Endodermal cell (in vitro differentiated cells): ENCODE measurements around the gene HOXC11. TPM values are rescaled to one million over a fixed set of nuclear protein-coding genes. Genes with fewer than 3 reads are reported as not detected.

Source experiments
- DNase-seq: peaks from one replicate; pipeline ENCODE4 v3.0.0-alpha.2; 2017
- H3K27ac ChIP-seq: 2 replicates; pipeline ENCODE4 v1.5.1; 2013; ENCODE audit warnings: mild to moderate bottlenecking, low read depth, low read length, moderate library complexity
- H3K27me3 ChIP-seq: 2 replicates; pipeline ENCODE4 v1.6.1; 2013; ENCODE audit warnings: mild to moderate bottlenecking, low read length, moderate library complexity; ENCODE audit not compliant: insufficient read depth, control insufficient read depth, poor library complexity, severe bottlenecking
- H3K36me3 ChIP-seq: 2 replicates; pipeline ENCODE4 v1.7.0; 2013; ENCODE audit warnings: mild to moderate bottlenecking, low read length, moderate library complexity; ENCODE audit not compliant: control insufficient read depth, insufficient read depth
- H3K4me1 ChIP-seq: one replicate; pipeline ENCODE4 v1.7.0; 2013; ENCODE audit warnings: low read length; ENCODE audit not compliant: control insufficient read depth, insufficient read depth
- H3K4me3 ChIP-seq: 2 replicates; pipeline ENCODE4 v1.5.1; 2013; ENCODE audit warnings: mild to moderate bottlenecking, low read length, moderate library complexity
- H3K9ac ChIP-seq: 2 replicates; pipeline ENCODE4 v1.6.1; 2013; ENCODE audit warnings: mild to moderate bottlenecking, low read length, moderate library complexity; ENCODE audit not compliant: poor library complexity, severe bottlenecking; ENCODE audit errors: extremely low read depth
- H3K9me3 ChIP-seq: 2 replicates; pipeline ENCODE4 v1.6.1; 2013; ENCODE audit warnings: mild to moderate bottlenecking, low read length, moderate library complexity; ENCODE audit not compliant: control insufficient read depth
- H3K27ac Mint-ChIP-seq: 2 replicates; pipeline ENCODE4 v1.8.0; 2020; ENCODE audit warnings: mixed read lengths
- H3K27me3 Mint-ChIP-seq: 2 replicates; pipeline ENCODE4 v1.8.0; 2021; ENCODE audit warnings: mild to moderate bottlenecking, mixed read lengths; ENCODE audit not compliant: insufficient read depth
- H3K36me3 Mint-ChIP-seq: 2 replicates; pipeline ENCODE4 v1.8.0; 2020; ENCODE audit warnings: low read depth, mixed read lengths
- H3K4me1 Mint-ChIP-seq: 2 replicates; pipeline ENCODE4 v1.8.0; 2020; ENCODE audit warnings: mixed read lengths
- H3K4me3 Mint-ChIP-seq: 2 replicates; pipeline ENCODE4 v1.8.0; 2020; ENCODE audit warnings: mild to moderate bottlenecking, moderate library complexity, mixed read lengths
- H3K9me3 Mint-ChIP-seq: 2 replicates; pipeline ENCODE4 v1.8.0; 2020; ENCODE audit warnings: mild to moderate bottlenecking, mixed read lengths
- CTCF ChIP-seq: fragments of 200-600 bp; sonication (generic); conservative IDR thresholded peaks from 2 replicates; pipeline ENCODE4 v1.5.0; 2021; ENCODE audit warnings: antibody characterized with exemption, mild to moderate bottlenecking
- WGBS, 2 experiments: methylation state at CpG; one replicate each; pipeline versions ENCODE4 v1.1.5 to v1.1.7; 2013; ENCODE audit warnings: missing lambda C conversion rate in 2 of 2, mixed read lengths in 1 of 2; ENCODE audit not compliant: insufficient coverage in 1 of 2, insufficient read length in 1 of 2; 5-methylcytosine and 5-hydroxymethylcytosine counted together
- total RNA-seq, 2 donors: library from RNA; stranded (reverse); fragmentation: NEBNext Ultra II Directional in 1 of 2; extraction: Animal tissue kit (Norgen Biotek cat#: 25700) in 1 of 2; gene quantifications; 2 replicates in 1 of 2; 3 replicates in 1 of 2; pipeline ENCODE4 v1.2.1, GENCODE V29; 2021

The HOXC11 gene
- total RNA-seq, 2 donors from 2014 or later = not detected

GRCh38 chr12:54020591-54021405, 47.9 kb downstream of the HOXC11 start:
- Mint-ChIP-seq H3K4me3 (no peak overlapping the region), H3K9me3 (no peaks in the 10 kb centered on the region), H3K27me3 (peaks cover 99% of the 10 kb centered on the region), H3K27ac (no peak overlapping the region), H3K4me1 (peaks cover 15% of the 10 kb centered on the region), H3K36me3 (no peaks in the 10 kb centered on the region)
- H3K9me3 ChIP-seq = no peaks in the 10 kb centered on the region
- no peak overlapping the region for H3K9ac ChIP-seq
- peak; percentile 75 for DNase-seq
- WGBS, 2 experiments = 18 to 24% methylated on average over 17 to 23 of the region's 23 CpGs
- peak overlapping the region; percentile 5 for H3K27ac ChIP-seq
- TF ChIP-seq CTCF = no peak
- H3K27me3 ChIP-seq = peaks cover 100% of the 10 kb centered on the region
- no peaks in the 10 kb centered on the region for H3K36me3 ChIP-seq
- no peak overlapping the region for H3K4me3 ChIP-seq
- no peaks in the 10 kb centered on the region for H3K4me1 ChIP-seq

- Mint-ChIP-seq H3K4me3 (no peak overlapping the region), H3K27me3 (peaks cover 99% of the 10 kb centered on the region), H3K27ac (no peak overlapping the region), H3K4me1 (peaks cover 15% of the 10 kb centered on the region), H3K9me3 (no peaks in the 10 kb centered on the region), H3K36me3 (no peaks in the 10 kb centered on the region)
- no peaks in the 10 kb centered on the region for H3K9me3 ChIP-seq
- 0 to 7% methylated on average over 2 to 16 of the region's 16 CpGs for WGBS, 2 experiments
- no peaks in the 10 kb centered on the region for H3K36me3 ChIP-seq
- H3K4me1 ChIP-seq = no peaks in the 10 kb centered on the region
- no peak overlapping the region for H3K4me3 ChIP-seq
- peak; percentile 94 for DNase-seq
- peak overlapping the region; percentile 5 for H3K27ac ChIP-seq
- peak; percentile 65 for TF ChIP-seq CTCF
- peaks cover 100% of the 10 kb centered on the region for H3K27me3 ChIP-seq
- H3K9ac ChIP-seq = no peak overlapping the region
Measured at GRCh38 chr12:54021432-54022013, 48.6 kb downstream of the HOXC11 start.

- Histone ChIP-seq H3K27me3 (peaks cover 100% of the 10 kb centered on the region), H3K9ac (no peak overlapping the region), H3K9me3 (no peaks in the 10 kb centered on the region), H3K4me3 (no peak overlapping the region), H3K36me3 (no peaks in the 10 kb centered on the region), H3K4me1 (no peaks in the 10 kb centered on the region), H3K27ac (no peak overlapping the region)
- 10 to 22% methylated on average over 3 to 7 of the region's 8 CpGs for WGBS, 2 experiments
- H3K27me3 Mint-ChIP-seq = peaks cover 100% of the 10 kb centered on the region
- DNase-seq = no peak
- no peaks in the 10 kb centered on the region for H3K9me3 Mint-ChIP-seq
- TF ChIP-seq CTCF = no peak
- no peak overlapping the region for H3K4me3 Mint-ChIP-seq
- H3K4me1 Mint-ChIP-seq = peaks cover 9% of the 10 kb centered on the region
- no peaks in the 10 kb centered on the region for H3K36me3 Mint-ChIP-seq
- no peak overlapping the region for H3K27ac Mint-ChIP-seq
Measured at GRCh38 chr12:54022960-54023884, 50.3 kb downstream of the HOXC11 start.
